ENCODE measurements around the gene PSMC3IP.

The PSMC3IP gene

GRCh38 chr17:42554250-42555121 is 23.0 kb downstream of the PSMC3IP start (continued):
- TF ChIP-seq AEBP2 (tag by site-specific recombination; IDR thresholded peaks at IDR 0.05; ENCODE audit: borderline replicate concordance) = no peak
- TF ChIP-seq WT1 (tag by site-specific recombination; IDR thresholded peaks at IDR 0.05) = peak; percentile 8; the same call in 1 of the 2 replicates
- TF ChIP-seq ZNF704 (tag by site-specific recombination; IDR thresholded peaks at IDR 0.05) = no peak
- TF ChIP-seq ZNF324 (tag by site-specific recombination; IDR thresholded peaks at IDR 0.05) = no peak; the same call in 1 of the 2 replicates
- peak; percentile 97 for TF ChIP-seq ZBTB17 (tag by site-specific recombination; IDR thresholded peaks at IDR 0.05)
- TF ChIP-seq KLF8 (tag by site-specific recombination; IDR thresholded peaks at IDR 0.05) = peak; percentile 70; the same call in 1 of the 2 replicates
- peak; percentile 67 for TF ChIP-seq SP2 (tag by site-specific recombination; IDR thresholded peaks at IDR 0.05)
- no peak for TF ChIP-seq ZNF19 (tag by site-specific recombination; IDR thresholded peaks at IDR 0.05; ENCODE audit: low read depth)
- no peak for TF ChIP-seq ZNF639 (tag by site-specific recombination; IDR thresholded peaks at IDR 0.05)
- no peak for TF ChIP-seq MEIS1 (CRISPR knock-in tag; IDR thresholded peaks at IDR 0.05; ENCODE audit: borderline replicate concordance)
- no peak for TF ChIP-seq ZNF596 (tag by site-specific recombination; IDR thresholded peaks at IDR 0.05)
- peak; percentile 73 for TF ChIP-seq ZNF423 (tag by site-specific recombination; IDR thresholded peaks at IDR 0.05)
- no peak for TF ChIP-seq ZNF398 (tag by site-specific recombination; IDR thresholded peaks at IDR 0.05)
- TF ChIP-seq ZNF138 (tag by site-specific recombination; IDR thresholded peaks at IDR 0.05; ENCODE audit: borderline replicate concordance) = no peak
- TF ChIP-seq SP3 (tag by site-specific recombination; IDR thresholded peaks at IDR 0.05) = peak; percentile 72
- no peak for TF ChIP-seq ZNF155 (tag by site-specific recombination; IDR thresholded peaks at IDR 0.05)
- peak; percentile 55 for TF ChIP-seq INSM2 (tag by site-specific recombination; IDR thresholded peaks at IDR 0.05)
- TF ChIP-seq ZFHX2 (tag by site-specific recombination; conservative IDR thresholded peaks at IDR 0.05) = peak; percentile 96
- peak; percentile 19; the same call in 1 of the 2 replicates for TF ChIP-seq ZFP69B (tag by site-specific recombination; IDR thresholded peaks at IDR 0.05)
- no peak for TF ChIP-seq ZNF132 (tag by site-specific recombination; IDR thresholded peaks at IDR 0.05; ENCODE audit: borderline replicate concordance)
- no peak for TF ChIP-seq ZNF169 (tag by site-specific recombination; IDR thresholded peaks at IDR 0.05)
- peak; percentile 96 for TF ChIP-seq PBX3 (CRISPR knock-in tag; IDR thresholded peaks at IDR 0.05)
- no peak for TF ChIP-seq ZNF433 (tag by site-specific recombination; IDR thresholded peaks at IDR 0.05; ENCODE audit: low read depth)
- TF ChIP-seq CTCF (tag by site-specific recombination; IDR thresholded peaks at IDR 0.05) = peak; percentile 73
- peak; percentile 85 for TF ChIP-seq KLF16 (tag by site-specific recombination; IDR thresholded peaks at IDR 0.05)
- no peak for TF ChIP-seq BCL11B (tag by site-specific recombination; IDR thresholded peaks at IDR 0.05; ENCODE audit: low read depth)
- peak; percentile 61; the same call in 1 of the 2 replicates for TF ChIP-seq ZBTB44 (tag by site-specific recombination; IDR thresholded peaks at IDR 0.05)
